ENCODE measurements around the gene ESYT1.

ESYT1 gene

DNA sequence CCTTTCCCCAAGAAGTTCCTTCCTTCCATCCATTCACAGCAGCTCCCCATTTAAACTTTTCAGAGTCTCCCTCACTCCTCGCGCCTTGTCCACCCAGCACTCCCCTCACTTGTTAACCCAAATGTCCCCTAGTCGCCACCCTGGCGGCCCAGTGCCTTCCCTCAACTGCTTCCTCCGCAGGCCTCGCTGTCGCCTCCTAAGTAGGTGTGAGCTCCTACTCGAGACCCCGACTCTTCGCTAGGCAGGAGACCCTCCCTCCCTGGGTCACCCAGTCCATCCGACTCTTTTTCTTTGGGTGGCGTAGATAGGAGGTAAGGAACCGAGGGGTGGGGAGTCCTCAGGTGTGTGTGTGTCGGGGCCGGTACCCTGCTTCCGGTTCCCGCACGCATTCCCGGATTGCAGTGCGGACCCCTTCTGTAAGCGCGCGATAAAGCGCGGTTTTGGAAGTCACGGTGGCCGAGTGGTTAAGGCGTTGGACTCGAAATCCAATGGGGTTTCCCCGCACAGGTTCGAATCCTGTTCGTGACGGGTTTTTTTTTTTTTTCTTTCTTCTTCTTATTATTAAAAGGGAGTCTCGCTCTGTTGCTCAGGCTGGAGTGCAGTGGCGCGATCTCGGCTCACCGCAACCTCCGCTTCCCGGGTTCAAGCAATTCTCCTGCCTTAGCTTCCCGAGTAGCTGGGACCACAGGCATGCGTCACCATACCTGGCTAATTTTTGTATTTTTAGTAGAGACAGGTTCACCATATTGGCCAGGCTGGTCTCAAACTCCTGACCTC is 62.0 kb downstream of the ESYT1 start:
- DNase-seq: peak; percentile 86

DNA sequence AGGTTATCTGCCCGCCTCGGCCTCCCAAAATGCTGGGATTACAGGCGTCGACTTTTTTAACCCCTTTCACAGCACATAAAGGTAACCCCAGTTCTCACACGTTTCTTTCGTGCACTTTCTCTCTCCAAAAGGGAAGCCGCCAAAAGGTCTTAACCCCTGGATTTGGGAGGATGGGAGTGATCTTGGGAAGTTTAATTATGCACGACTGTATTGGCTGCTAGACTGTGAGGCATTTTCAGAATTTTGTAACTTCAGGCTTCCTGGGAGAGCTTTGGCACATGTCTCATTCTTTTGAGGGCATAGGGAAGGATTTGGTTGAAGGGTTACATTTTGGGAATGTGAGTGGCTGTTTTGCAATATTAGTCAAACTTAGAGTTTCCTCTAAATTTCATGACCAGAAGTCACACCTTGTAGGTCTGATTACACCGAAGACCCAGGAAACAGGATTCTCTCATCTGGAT is 62.7 kb downstream of the ESYT1 start:
- DNase-seq: no peak

- no peak for DNase-seq
Measured at GRCh38 chr12:56192582-56192981, 64.5 kb downstream of the ESYT1 start.

GRCh38 chr12:56193025-56193578 is 65.0 kb downstream of the ESYT1 start:
- peak; percentile 86 for DNase-seq

Data from CD4-positive, alpha-beta T cell treated with Interleukin-10 for 1 hour (primary cell).